HG03097 (cell line): Measurements from ENCODE around the gene PRKAR2B.
"Not testable (repeated sequence)": the region's sequence is repeated elsewhere in the genome, so short reads cannot be mapped to it uniquely, and the experiment has no call there.

Experiments used
- ATAC-seq: cut with Tn5 transposase; IDR thresholded peaks from one replicate; pipeline ENCODE4 v1.9.1; 2021; ENCODE audit not compliant: unreplicated experiment, low FRiP score

Gene PRKAR2B

GRCh38 chr7:107046491-107047259 is 2.2 kb downstream of the PRKAR2B start:
- no peak for ATAC-seq

GRCh38 chr7:107047902-107048782 is 3.6 kb downstream of the PRKAR2B start:
- ATAC-seq = no peak

GRCh38 chr7:107048783-107049418 is 4.4 kb downstream of the PRKAR2B start:
- no peak for ATAC-seq

- no peak for ATAC-seq
Measured at GRCh38 chr7:107049480-107049879, 5.0 kb downstream of the PRKAR2B start.

GRCh38 chr7:107049971-107050532 is 5.5 kb downstream of the PRKAR2B start:
- ATAC-seq = no peak

GRCh38 chr7:107051376-107051775 is 6.9 kb downstream of the PRKAR2B start:
- ATAC-seq = no peak

- ATAC-seq = not testable (repeated sequence)
Measured at GRCh38 chr7:107054965-107055364, 10.5 kb downstream of the PRKAR2B start.

GRCh38 chr7:107056058-107056457 is 11.6 kb downstream of the PRKAR2B start:
- not testable (repeated sequence) for ATAC-seq

- no peak for ATAC-seq
Measured at GRCh38 chr7:107056728-107057473, 12.4 kb downstream of the PRKAR2B start.

GRCh38 chr7:107057474-107057833 is 12.9 kb downstream of the PRKAR2B start:
- ATAC-seq = no peak

GRCh38 chr7:107059468-107059867 is 15.0 kb downstream of the PRKAR2B start:
- ATAC-seq = no peak

GRCh38 chr7:107063245-107064120 is 19.0 kb downstream of the PRKAR2B start:
- ATAC-seq = no peak

GRCh38 chr7:107064255-107064654 is 19.8 kb downstream of the PRKAR2B start:
- no peak for ATAC-seq

- ATAC-seq = no peak
Measured at GRCh38 chr7:107065929-107066247, 21.4 kb downstream of the PRKAR2B start.

- ATAC-seq = no peak
Measured at GRCh38 chr7:107068156-107068555, 23.7 kb downstream of the PRKAR2B start.

- ATAC-seq = no peak
Measured at GRCh38 chr7:107069457-107069856, 25.0 kb downstream of the PRKAR2B start.

- ATAC-seq = no peak
Measured at GRCh38 chr7:107070710-107071109, 26.2 kb downstream of the PRKAR2B start.

GRCh38 chr7:107071129-107071528 is 26.6 kb downstream of the PRKAR2B start:
- ATAC-seq = no peak

- no peak for ATAC-seq
Measured at GRCh38 chr7:107072133-107072532, 27.6 kb downstream of the PRKAR2B start.
